Esophagus squamous epithelium (tissue), 4 donors: ENCODE measurements around the gene KSR2.

Source experiments
- CTCF ChIP-seq, 6 experiments: fragments of 450-650 bp in 4 of 6; fragments of 200-600 bp in 2 of 6; sonication (generic) in 2 of 6; IDR thresholded peaks; one replicate each; pipeline ENCODE4 v1.5.1; 2016 to 2019; ENCODE audit warnings: antibody characterized with exemption in 6 of 6, mild to moderate bottlenecking in 4 of 6, moderate library complexity in 4 of 6
- POLR2A ChIP-seq, 4 donors: fragments of 450-650 bp; IDR thresholded peaks; one replicate each; pipeline ENCODE4 v1.6.1; 2017; ENCODE audit warnings: antibody characterized with exemption in 4 of 4, mild to moderate bottlenecking in 4 of 4, moderate library complexity in 3 of 4

DNA sequence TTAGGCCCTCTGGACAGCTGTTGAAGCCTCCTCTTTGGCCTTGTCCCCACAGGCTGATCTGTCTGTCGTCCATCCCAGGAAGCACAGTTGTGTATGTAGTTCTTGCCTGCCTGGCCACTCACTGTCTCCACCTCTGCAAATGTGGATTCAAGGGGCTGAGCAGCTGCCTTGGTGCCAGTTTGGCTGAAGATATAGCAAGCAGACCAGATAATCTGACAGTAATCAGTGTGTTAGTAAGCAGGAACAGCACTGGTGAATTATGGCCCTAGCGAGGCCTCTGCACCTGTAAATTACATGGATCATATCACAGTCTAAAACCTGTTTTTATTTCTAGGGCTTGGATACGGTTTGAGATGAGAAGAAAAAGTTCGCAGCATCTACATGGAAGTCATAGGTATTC is 324.8 kb downstream of the KSR2 start:
- TF ChIP-seq CTCF (IDR thresholded peaks at IDR 0.05), result no peak
- no peak for TF ChIP-seq POLR2A (IDR thresholded peaks at IDR 0.05)
